ENCODE measurements around the gene SEMG2.

DNA sequence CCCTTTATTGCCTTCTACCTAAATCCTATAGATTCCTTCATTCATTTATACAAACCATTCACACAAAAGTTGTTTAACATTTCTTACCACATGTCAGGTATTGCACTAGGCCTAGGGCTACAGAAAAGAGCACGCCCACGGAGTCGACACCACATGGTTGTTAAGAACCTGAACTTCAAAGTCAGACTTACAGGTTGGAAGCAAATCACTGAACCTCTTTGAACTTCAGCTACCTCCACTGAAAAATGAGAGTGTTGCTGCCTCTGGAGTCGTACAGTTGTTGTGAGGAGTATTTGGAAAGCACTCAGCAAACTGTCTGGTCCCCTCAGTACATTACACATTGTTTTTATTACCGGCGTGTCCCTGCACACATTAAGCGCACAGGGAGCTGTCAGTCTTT, 36.5 kb downstream of the SEMG2 start:
- TF ChIP-seq CTCF (CRISPR knock-in tag; IDR thresholded peaks at IDR 0.05) (no peak), ZNF772 (CRISPR knock-in tag; IDR thresholded peaks at IDR 0.05) (no peak), TEAD3 (CRISPR knock-in tag; optimal IDR thresholded peaks at IDR 0.05; ENCODE audit: borderline replicate concordance) (no peak), ZNF567 (CRISPR knock-in tag; IDR thresholded peaks at IDR 0.05; ENCODE audit: borderline replicate concordance) (no peak), TAF1 (CRISPR knock-in tag; IDR thresholded peaks at IDR 0.05) (no peak), KDM2A (CRISPR knock-in tag; IDR thresholded peaks at IDR 0.05; ENCODE audit: borderline replicate concordance, low read depth) (no peak), ZSCAN30 (CRISPR knock-in tag; IDR thresholded peaks at IDR 0.05) (no peak), SIX4 (CRISPR knock-in tag; IDR thresholded peaks at IDR 0.05) (no peak), JUND (CRISPR knock-in tag; IDR thresholded peaks at IDR 0.05) (no peak)
- TF ChIP-seq, protein P1, sequence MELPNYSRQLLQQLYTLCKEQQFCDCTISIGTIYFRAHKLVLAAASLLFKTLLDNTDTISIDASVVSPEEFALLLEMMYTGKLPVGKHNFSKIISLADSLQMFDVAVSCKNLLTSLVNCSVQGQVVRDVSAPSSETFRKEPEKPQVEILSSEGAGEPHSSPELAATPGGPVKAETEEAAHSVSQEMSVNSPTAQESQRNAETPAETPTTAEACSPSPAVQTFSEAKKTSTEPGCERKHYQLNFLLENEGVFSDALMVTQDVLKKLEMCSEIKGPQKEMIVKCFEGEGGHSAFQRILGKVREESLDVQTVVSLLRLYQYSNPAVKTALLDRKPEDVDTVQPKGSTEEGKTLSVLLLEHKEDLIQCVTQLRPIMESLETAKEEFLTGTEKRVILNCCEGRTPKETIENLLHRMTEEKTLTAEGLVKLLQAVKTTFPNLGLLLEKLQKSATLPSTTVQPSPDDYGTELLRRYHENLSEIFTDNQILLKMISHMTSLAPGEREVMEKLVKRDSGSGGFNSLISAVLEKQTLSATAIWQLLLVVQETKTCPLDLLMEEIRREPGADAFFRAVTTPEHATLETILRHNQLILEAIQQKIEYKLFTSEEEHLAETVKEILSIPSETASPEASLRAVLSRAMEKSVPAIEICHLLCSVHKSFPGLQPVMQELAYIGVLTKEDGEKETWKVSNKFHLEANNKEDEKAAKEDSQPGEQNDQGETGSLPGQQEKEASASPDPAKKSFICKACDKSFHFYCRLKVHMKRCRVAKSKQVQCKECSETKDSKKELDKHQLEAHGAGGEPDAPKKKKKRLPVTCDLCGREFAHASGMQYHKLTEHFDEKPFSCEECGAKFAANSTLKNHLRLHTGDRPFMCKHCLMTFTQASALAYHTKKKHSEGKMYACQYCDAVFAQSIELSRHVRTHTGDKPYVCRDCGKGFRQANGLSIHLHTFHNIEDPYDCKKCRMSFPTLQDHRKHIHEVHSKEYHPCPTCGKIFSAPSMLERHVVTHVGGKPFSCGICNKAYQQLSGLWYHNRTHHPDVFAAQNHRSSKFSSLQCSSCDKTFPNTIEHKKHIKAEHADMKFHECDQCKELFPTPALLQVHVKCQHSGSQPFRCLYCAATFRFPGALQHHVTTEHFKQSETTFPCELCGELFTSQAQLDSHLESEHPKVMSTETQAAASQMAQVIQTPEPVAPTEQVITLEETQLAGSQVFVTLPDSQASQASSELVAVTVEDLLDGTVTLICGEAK (IDR thresholded peaks at IDR 0.05), result no peak
- TF ChIP-seq, protein P1 (CRISPR knock-in tag; IDR thresholded peaks at IDR 0.05), result no peak
